Measurements from ENCODE around the gene TOR1B. TPM values are rescaled to one million over a fixed set of nuclear protein-coding genes. Genes with fewer than 3 reads are reported as not detected.
A peak's percentile ranks its signal among the peaks of the same experiment; 100 is the strongest.

Gene TOR1B
- total and polyA plus RNA-seq, 2 donors (not counting 1 experiment from before 2014, with no cell fraction given) = 13.3 to 17.4 TPM

DNA sequence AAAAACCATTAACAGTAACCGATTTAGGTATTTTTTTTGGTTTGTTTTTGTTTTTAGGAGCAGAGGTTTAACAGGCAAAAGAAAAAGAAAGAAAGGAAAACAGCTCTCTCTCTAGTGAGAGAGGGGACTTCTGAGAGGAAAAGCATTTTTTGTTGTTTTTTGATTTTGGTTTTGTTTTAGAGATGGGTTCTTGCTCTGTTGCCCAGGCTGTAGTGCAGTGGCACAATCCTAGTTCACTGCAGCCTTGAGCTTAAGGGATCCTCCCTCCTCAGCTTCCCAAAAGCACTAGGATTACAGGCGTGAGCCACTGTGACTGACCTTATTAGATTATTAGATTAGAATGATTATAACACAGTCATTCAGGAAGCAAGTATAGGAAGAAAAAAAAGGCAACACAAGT, 42.4 kb downstream of the TOR1B start:
- H3K36me3 ChIP-seq (replicated peaks in 1 of 2; ENCODE audit: control extremely low read depth in 1 of 2, control insufficient read depth in 1 of 2, extremely low read depth in 1 of 2, insufficient read depth in 2 of 2, low read length in 1 of 2) = peaks cover 0 to 3% of the 10 kb centered on the region in 2 experiments
- H3K4me3 ChIP-seq (ENCODE audit: control extremely low read depth in 1 of 5, extremely low read depth in 1 of 5, insufficient read depth in 1 of 5, low read depth in 2 of 5, low read length in 4 of 5) = no peak overlapping the region
- peak overlapping the region in 1 of 2 donors; percentile 43 for H3K27ac ChIP-seq (ENCODE audit: low read length in 2 of 2)
- ChIA-PET POLR2A (interaction anchor here (0.7 kb wide), 1 partner anchor 38 kb away, joined by 4 read pairs; no protein-coding TSS in a partner anchor), CTCF (no interaction called here)
- H3K9me3 ChIP-seq (ENCODE audit: control extremely low read depth in 1 of 3, control insufficient read depth in 2 of 3, insufficient read depth in 1 of 3, low read length in 2 of 3) = no peaks in the 10 kb centered on the region
- Mint-ChIP-seq H3K4me1 (peaks cover 3% of the 10 kb centered on the region), H3K27me3 (no peaks in the 10 kb centered on the region), H3K9me3 (ENCODE audit: insufficient read depth) (no peaks in the 10 kb centered on the region), H3K4me3 (no peak overlapping the region), H3K27ac (no peak overlapping the region)
- H3K9ac ChIP-seq (ENCODE audit: low read length) = no peak overlapping the region
- peaks cover 7% of the 10 kb centered on the region for H4K20me1 ChIP-seq (ENCODE audit: control insufficient read depth, insufficient read depth, low read length, poor library complexity, severe bottlenecking)
- H3K4me2 ChIP-seq (replicated peaks; ENCODE audit: low read depth, low read length, poor library complexity, severe bottlenecking) = no peak overlapping the region
- H3K27me3 ChIP-seq (replicated peaks in 1 of 4; ENCODE audit: control extremely low read depth in 1 of 4, control insufficient read depth in 3 of 4, insufficient read depth in 4 of 4, low read length in 3 of 4) = no peaks in the 10 kb centered on the region
- WGBS (ENCODE audit: insufficient coverage) = no CpG with 5 or more reads among the region's 2 CpGs
- ATAC-seq (ENCODE audit: low read depth) = no peak
- TF ChIP-seq, protein P1, sequence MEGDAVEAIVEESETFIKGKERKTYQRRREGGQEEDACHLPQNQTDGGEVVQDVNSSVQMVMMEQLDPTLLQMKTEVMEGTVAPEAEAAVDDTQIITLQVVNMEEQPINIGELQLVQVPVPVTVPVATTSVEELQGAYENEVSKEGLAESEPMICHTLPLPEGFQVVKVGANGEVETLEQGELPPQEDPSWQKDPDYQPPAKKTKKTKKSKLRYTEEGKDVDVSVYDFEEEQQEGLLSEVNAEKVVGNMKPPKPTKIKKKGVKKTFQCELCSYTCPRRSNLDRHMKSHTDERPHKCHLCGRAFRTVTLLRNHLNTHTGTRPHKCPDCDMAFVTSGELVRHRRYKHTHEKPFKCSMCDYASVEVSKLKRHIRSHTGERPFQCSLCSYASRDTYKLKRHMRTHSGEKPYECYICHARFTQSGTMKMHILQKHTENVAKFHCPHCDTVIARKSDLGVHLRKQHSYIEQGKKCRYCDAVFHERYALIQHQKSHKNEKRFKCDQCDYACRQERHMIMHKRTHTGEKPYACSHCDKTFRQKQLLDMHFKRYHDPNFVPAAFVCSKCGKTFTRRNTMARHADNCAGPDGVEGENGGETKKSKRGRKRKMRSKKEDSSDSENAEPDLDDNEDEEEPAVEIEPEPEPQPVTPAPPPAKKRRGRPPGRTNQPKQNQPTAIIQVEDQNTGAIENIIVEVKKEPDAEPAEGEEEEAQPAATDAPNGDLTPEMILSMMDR (IDR thresholded peaks at IDR 0.05) = no peak
- H2AFZ ChIP-seq (ENCODE audit: insufficient read depth, low read depth, low read length, poor library complexity, severe bottlenecking) = no peak overlapping the region
- H3K79me2 ChIP-seq (ENCODE audit: control insufficient read depth, insufficient read depth, low read length) = peaks cover 50% of the 10 kb centered on the region
- no peak for DNase-seq
- intact Hi-C loops (cut with micrococcal nuclease) = no loop called here
- H3K4me1 ChIP-seq (ENCODE audit: control insufficient read depth in 2 of 2, insufficient read depth in 2 of 2, low read length in 2 of 2) = no peaks in the 10 kb centered on the region

DNA sequence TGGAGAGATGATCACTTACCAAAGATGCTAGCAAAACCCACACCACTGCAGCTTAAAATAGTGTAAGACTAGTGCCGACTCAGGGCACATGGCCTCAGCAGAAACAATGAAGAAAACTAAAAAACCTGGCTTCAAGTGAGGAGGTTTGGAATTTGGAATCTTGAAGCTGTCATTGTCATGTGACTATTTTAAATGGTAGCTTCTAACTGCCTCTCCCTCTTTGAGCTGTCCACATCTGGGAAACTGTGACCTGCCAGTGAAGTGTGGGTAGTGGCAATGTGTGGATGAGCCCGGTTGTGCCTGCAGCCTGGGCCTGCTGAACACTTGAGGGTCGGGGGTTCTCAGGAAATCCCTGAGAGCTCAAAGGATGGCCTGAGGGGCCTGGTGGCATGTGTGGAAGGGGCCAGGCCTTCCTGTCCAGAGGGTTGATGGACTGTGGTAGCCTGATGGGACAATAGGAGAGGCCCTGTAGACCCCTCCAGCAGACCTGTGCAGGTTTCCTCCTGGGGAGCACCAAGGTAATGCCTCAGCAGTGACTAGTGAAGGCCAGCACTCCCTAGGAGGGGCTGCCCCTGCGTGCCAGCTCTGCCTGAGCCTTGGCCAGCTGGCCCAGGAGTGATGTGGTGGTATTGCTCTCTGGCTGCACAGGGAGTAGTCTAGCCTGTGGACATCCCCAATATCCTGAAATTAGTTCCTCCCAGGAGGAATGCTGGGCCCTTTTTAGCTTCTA, 45.9 kb downstream of the TOR1B start:
- no peaks in the 10 kb centered on the region for H3K27me3 Mint-ChIP-seq
- no peak overlapping the region for H3K4me3 ChIP-seq (ENCODE audit: control extremely low read depth in 1 of 5, extremely low read depth in 1 of 5, insufficient read depth in 1 of 5, low read depth in 2 of 5, low read length in 4 of 5)
- no peak overlapping the region for H3K27ac Mint-ChIP-seq
- no peaks in the 10 kb centered on the region for H3K4me1 ChIP-seq (ENCODE audit: control insufficient read depth in 2 of 2, insufficient read depth in 2 of 2, low read length in 2 of 2)
- no peak overlapping the region for H3K27ac ChIP-seq (ENCODE audit: low read length in 2 of 2)
- ChIA-PET CTCF (no interaction called here), POLR2A (no interaction called here)
- DNase-seq (no peak), ATAC-seq (ENCODE audit: low read depth) (no peak)
- H3K79me2 ChIP-seq (ENCODE audit: control insufficient read depth, insufficient read depth, low read length) = peaks cover 36% of the 10 kb centered on the region
- no peaks in the 10 kb centered on the region for H4K20me1 ChIP-seq (ENCODE audit: control insufficient read depth, insufficient read depth, low read length, poor library complexity, severe bottlenecking)
- no peak overlapping the region for H3K4me2 ChIP-seq (replicated peaks; ENCODE audit: low read depth, low read length, poor library complexity, severe bottlenecking)
- no peaks in the 10 kb centered on the region for H3K27me3 ChIP-seq (replicated peaks in 1 of 4; ENCODE audit: control extremely low read depth in 1 of 4, control insufficient read depth in 3 of 4, insufficient read depth in 4 of 4, low read length in 3 of 4)
- no peaks in the 10 kb centered on the region for H3K9me3 ChIP-seq (ENCODE audit: control extremely low read depth in 1 of 3, control insufficient read depth in 2 of 3, insufficient read depth in 1 of 3, low read length in 2 of 3)
- H2AFZ ChIP-seq (ENCODE audit: insufficient read depth, low read depth, low read length, poor library complexity, severe bottlenecking) = no peak overlapping the region
- H3K4me1 Mint-ChIP-seq = peaks cover 3% of the 10 kb centered on the region
- intact Hi-C loops (cut with micrococcal nuclease) = no loop called here
- 87% methylated on average over 3 of the region's 4 CpGs for WGBS (ENCODE audit: insufficient coverage)
- no peak overlapping the region for H3K4me3 Mint-ChIP-seq
- H3K9me3 Mint-ChIP-seq (ENCODE audit: insufficient read depth) = no peaks in the 10 kb centered on the region
- peaks cover 0 to 34% of the 10 kb centered on the region in 2 experiments for H3K36me3 ChIP-seq (replicated peaks in 1 of 2; ENCODE audit: control extremely low read depth in 1 of 2, control insufficient read depth in 1 of 2, extremely low read depth in 1 of 2, insufficient read depth in 2 of 2, low read length in 1 of 2)
- H3K9ac ChIP-seq (ENCODE audit: low read length) = no peak overlapping the region
- TF ChIP-seq, protein P1 (IDR thresholded peaks at IDR 0.05) = no peak
- TF ChIP-seq EZH2 (IDR thresholded peaks at IDR 0.05; ENCODE audit: borderline replicate concordance, insufficient read depth, low read depth, low read length, poor library complexity, severe bottlenecking) = no peak
